NCI-H1436 treated with DMSO at 0.1 percent for 48 hours (cell line): Measurements from ENCODE around the gene ITGA3.
"Not testable (repeated sequence)": the region's sequence is repeated elsewhere in the genome, so short reads cannot be mapped to it uniquely, and the experiment has no call there.

Source experiments
- DNase-seq: peaks from one replicate; lab custom pipeline; 2025; lab: John Stamatoyannopoulos, UW

ITGA3 gene

DNA sequence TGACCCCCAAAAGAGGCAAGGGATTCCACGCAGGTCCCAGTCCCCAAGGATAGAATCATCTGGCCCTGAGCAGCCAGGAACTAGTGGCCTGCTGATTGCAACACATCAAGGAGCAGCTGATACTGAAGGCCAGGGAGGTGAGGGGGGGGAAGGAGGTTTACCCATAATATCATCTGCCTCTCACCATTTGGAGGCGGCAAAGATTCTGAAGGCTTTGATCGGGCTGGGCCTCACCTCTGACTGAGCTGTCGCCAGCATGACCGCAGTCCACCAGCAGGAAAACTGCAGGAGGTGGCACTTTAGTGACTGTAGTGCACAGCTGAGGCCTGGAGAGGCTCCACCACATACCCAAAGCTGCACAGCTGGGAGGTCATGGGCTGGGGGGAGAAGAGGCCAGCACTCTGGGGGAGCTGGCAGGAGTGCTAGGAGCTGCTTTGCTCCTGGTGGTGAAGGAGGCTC lies 20.5 kb upstream of the ITGA3 start:
- DNase-seq: no peak

- no peak for DNase-seq
These were observed 20.0 kb upstream of the ITGA3 start for GRCh38 chr17:50035945-50036344.

DNA sequence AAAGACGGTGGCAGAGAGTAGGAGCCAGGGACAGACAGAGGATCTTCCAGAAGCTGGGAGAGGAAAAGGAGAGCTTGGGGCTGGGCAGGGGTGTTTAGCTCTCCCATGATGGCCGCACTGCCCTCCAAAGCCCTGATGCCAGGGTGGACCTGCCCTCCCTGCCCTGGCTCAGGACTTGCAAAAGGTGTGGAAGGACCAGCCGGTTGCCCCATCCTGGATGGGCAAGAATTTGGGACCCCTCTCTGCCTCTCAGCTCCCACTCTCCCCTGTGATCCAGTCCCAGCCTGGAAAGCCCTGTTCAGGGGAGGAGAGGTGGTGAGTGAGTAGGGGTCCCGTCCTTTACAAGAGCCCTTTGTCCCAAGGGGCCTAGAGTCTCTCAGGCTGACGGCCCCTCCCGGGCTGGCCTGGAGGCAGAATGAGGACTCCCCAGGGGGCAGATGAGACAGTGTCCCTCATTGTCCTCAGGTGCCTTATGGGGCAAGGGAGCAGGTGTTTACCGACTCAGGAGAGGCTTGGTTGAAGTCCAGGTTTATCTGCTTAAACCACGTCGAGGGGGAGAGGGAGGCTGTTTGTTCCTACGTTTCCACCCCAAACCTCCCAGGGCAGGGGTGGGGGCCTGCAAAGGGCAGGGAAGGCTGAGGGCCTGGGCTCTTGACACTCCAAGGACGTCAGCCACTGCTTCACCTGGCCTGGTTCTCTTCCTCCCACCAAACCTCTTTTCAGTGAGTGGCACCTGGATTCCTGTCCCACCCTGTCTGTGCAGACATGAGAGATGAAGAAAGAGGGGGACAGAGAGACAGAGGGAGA lies 19.3 kb upstream of the ITGA3 start:
- no peak for DNase-seq

GRCh38 chr17:50037321-50038107 lies 18.4 kb upstream of the ITGA3 start:
- no peak for DNase-seq

GRCh38 chr17:50039058-50039457 lies 16.9 kb upstream of the ITGA3 start:
- no peak for DNase-seq

GRCh38 chr17:50040496-50040895 lies 15.4 kb upstream of the ITGA3 start:
- DNase-seq: not testable (repeated sequence)

DNA sequence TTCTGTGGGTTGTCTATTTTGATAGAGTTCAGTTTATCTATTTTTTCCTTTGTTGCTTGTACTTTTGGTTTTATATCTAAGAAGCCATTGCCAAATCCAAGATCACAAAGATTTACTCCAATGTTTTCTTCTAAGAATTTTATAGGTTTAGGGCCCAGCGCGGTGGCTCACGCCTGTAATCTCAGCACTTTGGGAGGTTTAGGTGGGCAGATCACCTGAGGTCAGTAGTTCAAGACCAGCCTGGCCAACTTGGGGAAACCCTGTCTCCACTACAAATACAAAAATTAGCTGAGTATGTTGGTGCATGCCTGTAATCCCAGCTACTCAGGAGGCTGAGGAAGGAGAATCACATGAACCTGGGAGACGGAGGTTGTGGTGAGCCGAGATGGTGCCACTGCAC lies 13.7 kb upstream of the ITGA3 start:
- DNase-seq: no peak

GRCh38 chr17:50043290-50044148 lies 12.4 kb upstream of the ITGA3 start:
- DNase-seq: no peak

DNA sequence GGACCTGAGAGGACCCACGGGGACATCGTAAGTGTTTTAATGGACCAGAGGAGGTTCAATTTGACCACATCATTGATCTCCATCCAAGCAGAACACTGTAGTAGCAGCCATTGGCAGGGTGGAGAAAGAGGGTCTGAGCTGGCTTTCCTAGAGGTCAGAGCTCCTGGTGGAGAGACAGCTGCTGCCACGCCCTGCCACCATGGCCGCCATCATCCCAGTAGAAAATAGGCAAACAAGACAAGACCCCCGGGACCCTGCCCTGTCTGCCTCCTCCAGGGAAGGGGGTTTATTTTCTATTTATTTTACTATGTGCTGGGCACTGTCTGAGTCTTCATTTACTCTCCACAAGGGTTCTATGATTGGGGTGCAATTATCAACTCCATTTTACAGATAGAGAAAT lies 11.4 kb upstream of the ITGA3 start:
- no peak for DNase-seq

DNA sequence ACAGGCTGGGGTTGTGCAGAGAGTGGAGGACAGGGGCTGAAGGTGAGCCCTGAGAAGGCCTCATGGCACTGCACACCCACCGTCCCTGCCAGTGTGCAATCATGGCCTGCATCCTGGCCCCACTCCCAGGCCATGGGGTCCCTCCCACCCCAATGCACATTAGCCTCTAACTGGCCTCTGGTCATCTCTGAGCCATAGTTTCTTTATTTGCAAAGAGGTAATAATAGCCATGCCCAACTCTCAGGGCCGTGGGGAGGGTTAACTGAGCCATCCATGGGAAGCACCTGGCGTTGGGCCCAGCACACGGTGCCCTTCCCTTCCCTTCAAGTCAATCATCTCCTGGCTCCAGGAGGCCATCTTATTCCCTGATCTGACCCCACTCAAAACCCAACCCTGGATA lies 10.8 kb upstream of the ITGA3 start:
- DNase-seq: no peak

- no peak for DNase-seq
These were observed 9.7 kb upstream of the ITGA3 start for GRCh38 chr17:50046179-50046578.

GRCh38 chr17:50046667-50047066 lies 9.2 kb upstream of the ITGA3 start:
- DNase-seq: no peak

DNA sequence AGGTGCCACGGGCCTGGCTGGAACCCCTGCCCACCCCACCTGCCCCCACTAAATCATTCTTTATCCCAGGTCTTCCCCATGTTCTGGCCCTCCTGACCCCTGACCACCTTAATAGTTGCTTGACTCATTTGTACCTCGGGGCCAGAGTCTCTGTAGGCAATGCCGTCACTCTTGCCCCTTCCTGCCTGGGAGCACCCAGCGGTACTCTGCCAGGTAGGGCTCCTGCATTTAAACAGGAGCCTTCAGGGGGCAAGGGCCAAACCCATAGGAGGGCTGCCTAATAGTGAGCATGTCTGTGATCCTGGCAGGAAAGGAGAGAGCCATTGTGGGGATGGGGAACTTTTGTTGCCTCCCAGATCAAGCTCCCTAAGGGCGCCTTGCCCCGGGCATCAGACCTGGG lies 8.8 kb upstream of the ITGA3 start:
- DNase-seq: no peak

- no peak for DNase-seq
These were observed 8.3 kb upstream of the ITGA3 start for GRCh38 chr17:50047488-50048126.

GRCh38 chr17:50048146-50048720 lies 7.7 kb upstream of the ITGA3 start:
- no peak for DNase-seq

GRCh38 chr17:50048988-50049387 lies 6.9 kb upstream of the ITGA3 start:
- no peak for DNase-seq

DNA sequence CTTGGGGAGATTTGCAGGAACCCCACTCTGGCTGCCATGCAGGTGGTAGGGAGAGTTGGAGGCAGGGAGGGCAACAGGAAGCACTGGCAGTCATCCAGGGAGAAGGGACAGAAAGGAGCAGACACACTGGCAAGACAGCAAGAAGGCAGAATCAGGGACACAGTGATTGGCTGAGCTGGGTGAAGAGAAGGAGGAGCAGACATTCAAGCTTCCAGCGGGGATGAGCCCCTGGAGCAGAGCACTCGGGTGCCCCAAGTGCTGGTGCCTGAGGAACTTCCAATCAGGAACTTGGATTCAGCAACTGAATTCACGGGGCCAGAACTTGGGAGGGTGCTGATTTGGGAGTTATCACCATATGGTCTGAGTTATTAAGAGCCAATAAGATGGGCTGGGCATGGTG lies 6.3 kb upstream of the ITGA3 start:
- no peak for DNase-seq

- DNase-seq: no peak
These were observed 5.4 kb upstream of the ITGA3 start for GRCh38 chr17:50050431-50051032.

GRCh38 chr17:50051082-50051576 lies 4.8 kb upstream of the ITGA3 start:
- no peak for DNase-seq

DNA sequence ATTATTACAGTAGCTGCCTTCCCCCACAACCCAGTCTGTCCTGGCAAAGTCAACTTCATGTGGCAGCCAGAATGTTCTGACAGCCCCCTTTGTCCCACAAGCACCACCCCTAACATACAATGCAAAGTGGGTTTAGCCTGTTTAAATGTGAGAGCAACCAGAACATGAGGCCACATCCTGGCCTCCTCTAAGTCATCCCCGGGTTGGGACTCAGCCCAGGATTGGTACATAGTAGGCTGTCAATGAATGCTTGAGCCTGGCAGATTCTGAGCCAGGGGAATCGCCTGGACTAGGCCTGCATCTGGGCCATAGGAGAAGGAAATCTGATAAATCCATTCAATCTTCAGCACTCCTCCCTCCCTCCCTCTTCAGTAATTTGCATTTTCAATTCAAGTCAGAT lies 4.3 kb upstream of the ITGA3 start:
- no peak for DNase-seq

DNA sequence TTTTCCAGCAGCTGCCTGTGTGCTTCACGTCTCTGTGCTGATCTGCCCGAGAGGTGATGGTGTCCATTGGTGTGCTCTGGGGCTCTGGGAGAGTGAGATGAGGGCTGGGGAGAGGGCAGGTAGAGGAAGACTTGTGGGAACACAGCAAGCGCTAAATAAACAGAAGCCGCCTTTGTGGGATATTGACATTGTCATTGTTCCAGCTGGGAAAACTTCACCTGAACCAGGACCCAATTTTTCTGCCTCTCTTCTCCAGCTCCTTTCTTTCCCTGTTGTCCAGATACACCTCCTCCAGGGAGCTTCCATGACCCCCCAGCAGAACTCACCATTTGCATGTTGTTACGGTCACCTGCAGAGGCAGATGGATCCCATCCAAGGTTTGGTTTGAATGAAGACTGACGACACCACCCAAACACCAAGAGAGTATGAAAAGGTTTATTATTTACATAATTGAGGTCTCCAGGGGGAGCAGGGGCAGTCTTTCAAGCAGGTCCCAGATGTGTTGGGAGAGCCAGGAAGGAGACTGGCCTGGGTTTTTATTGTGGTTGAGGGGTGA lies 3.6 kb upstream of the ITGA3 start:
- DNase-seq: peak; percentile 60
